Mesendoderm (in vitro differentiated cells): Measurements from ENCODE around the gene RASA3.
"Not testable (repeated sequence)": the region's sequence is repeated elsewhere in the genome, so short reads cannot be mapped to it uniquely, and the experiment has no call there.

Experiments used
- DNase-seq: peaks from one replicate; pipeline ENCODE4 v3.0.0; 2013
- H2AK5ac ChIP-seq: 2 replicates; pipeline ENCODE4 v1.6.1; 2013; ENCODE audit warnings: low read length, inconsistent platforms
- H2BK120ac ChIP-seq: 2 replicates; pipeline ENCODE4 v1.6.1; 2013; ENCODE audit warnings: low read depth, mild to moderate bottlenecking, low read length, moderate library complexity, mixed read lengths
- H2BK15ac ChIP-seq: replicated peaks from 2 replicates; pipeline ENCODE4 v1.6.1; 2013; ENCODE audit warnings: low read depth, mild to moderate bottlenecking, moderate library complexity
- H2BK5ac ChIP-seq: 2 replicates; pipeline ENCODE4 v1.6.1; 2013; ENCODE audit warnings: low read length, inconsistent platforms
- H3K18ac ChIP-seq: 2 replicates; pipeline ENCODE4 v1.6.1; 2013; ENCODE audit warnings: mild to moderate bottlenecking, low read length, mixed read lengths
- H3K23ac ChIP-seq: one replicate; pipeline ENCODE4 v1.6.1; 2013; ENCODE audit warnings: low read length
- H3K27ac ChIP-seq: 2 replicates; pipeline ENCODE4 v1.5.1; 2013; ENCODE audit warnings: low read depth, mild to moderate bottlenecking, inconsistent platforms, low read length, moderate library complexity
- H3K27me3 ChIP-seq: 2 replicates; pipeline ENCODE4 v1.6.1; 2013; ENCODE audit warnings: low read length, control low read depth, mild to moderate bottlenecking, inconsistent platforms; ENCODE audit not compliant: insufficient read depth, poor library complexity
- H3K36me3 ChIP-seq: 2 replicates; pipeline ENCODE4 v1.6.1; 2013; ENCODE audit warnings: low read length, inconsistent platforms; ENCODE audit not compliant: control insufficient read depth, insufficient read depth
- H3K4ac ChIP-seq: one replicate; pipeline ENCODE4 v1.6.1; 2013; ENCODE audit warnings: low read depth, mild to moderate bottlenecking, low read length, moderate library complexity
- H3K4me1 ChIP-seq: 2 replicates; pipeline ENCODE4 v1.6.1; 2013; ENCODE audit warnings: low read depth, low read length, inconsistent platforms; ENCODE audit not compliant: control insufficient read depth
- H3K4me2 ChIP-seq: 2 replicates; pipeline ENCODE4 v1.6.1; 2013; ENCODE audit warnings: low read length
- H3K4me3 ChIP-seq: 2 replicates; pipeline ENCODE4 v1.5.1; 2013; ENCODE audit warnings: mild to moderate bottlenecking, low read length
- H3K56ac ChIP-seq: one replicate; pipeline ENCODE4 v1.6.1; 2013; ENCODE audit warnings: low read length
- H3K79me1 ChIP-seq: 2 replicates; pipeline ENCODE4 v1.6.1; 2013; ENCODE audit warnings: low read length, inconsistent platforms
- H3K79me2 ChIP-seq: 2 replicates; pipeline ENCODE4 v1.6.1; 2013; ENCODE audit warnings: mild to moderate bottlenecking, low read length; ENCODE audit not compliant: control insufficient read depth, insufficient read depth
- H3K9ac ChIP-seq: 2 replicates; pipeline ENCODE4 v1.6.1; 2013; ENCODE audit warnings: low read length, inconsistent platforms
- H4K5ac ChIP-seq: one replicate; pipeline ENCODE4 v1.6.1; 2013; ENCODE audit warnings: low read length
- H4K8ac ChIP-seq: one replicate; pipeline ENCODE4 v1.6.1; 2013; ENCODE audit warnings: low read depth, mild to moderate bottlenecking, control low read depth, low read length, moderate library complexity
- WGBS: extraction: QIAGEN DNeasy Blood & Tissue Kit; methylation state at CpG from one replicate; pipeline ENCODE4 v1.1.7; 2013; ENCODE audit warnings: low lambda C conversion rate, missing lambda C conversion rate; ENCODE audit not compliant: insufficient coverage; ENCODE audit errors: extremely low coverage; 5-methylcytosine and 5-hydroxymethylcytosine counted together

RASA3 gene

GRCh38 chr13:114098689-114099056 lies 33.8 kb downstream of the RASA3 start:
- H3K4me3 ChIP-seq, H3K9ac ChIP-seq, H3K4ac ChIP-seq, H3K27ac ChIP-seq, H4K5ac ChIP-seq, H2AK5ac ChIP-seq, H2BK120ac ChIP-seq, DNase-seq, H3K23ac ChIP-seq, H3K4me1 ChIP-seq, H3K79me2 ChIP-seq, H4K8ac ChIP-seq, H3K4me2 ChIP-seq, H2BK15ac ChIP-seq, H3K79me1 ChIP-seq, H3K36me3 ChIP-seq, H3K18ac ChIP-seq, H2BK5ac ChIP-seq, H3K56ac ChIP-seq, H3K27me3 ChIP-seq: not testable (repeated sequence)
- no CpG with 5 or more reads among the region's 14 CpGs for whole genome bisulfite sequencing

- Histone ChIP-seq H4K8ac (no peak overlapping the region), H4K5ac (no peak overlapping the region), H3K56ac (no peak overlapping the region), H3K9ac (no peak overlapping the region), H3K27ac (no peak overlapping the region), H3K4me2 (no peak overlapping the region), H3K4me3 (no peak overlapping the region), H3K36me3 (no peaks in the 10 kb centered on the region), H3K4ac (no peak overlapping the region), H2AK5ac (no peak overlapping the region), H3K79me2 (peaks cover 6% of the 10 kb centered on the region), H3K18ac (no peak overlapping the region), H3K79me1 (peaks cover 6% of the 10 kb centered on the region), H3K4me1 (no peaks in the 10 kb centered on the region), H2BK120ac (no peak overlapping the region), H2BK15ac (no peak overlapping the region), H3K27me3 (no peaks in the 10 kb centered on the region), H2BK5ac (no peak overlapping the region), H3K23ac (no peak overlapping the region)
- no peak for DNase-seq
- no CpG with 5 or more reads among the region's 27 CpGs for WGBS
Measured at GRCh38 chr13:114097893-114098688, 34.3 kb downstream of the RASA3 start.

GRCh38 chr13:114097212-114097892 lies 35.1 kb downstream of the RASA3 start:
- no peak overlapping the region for H2BK120ac ChIP-seq
- no peak overlapping the region for H3K9ac ChIP-seq
- peaks cover 6% of the 10 kb centered on the region for H3K79me2 ChIP-seq
- no peak overlapping the region for H2AK5ac ChIP-seq
- no peak overlapping the region for H3K4ac ChIP-seq
- DNase-seq: no peak
- WGBS: no CpG with 5 or more reads among the region's 25 CpGs
- no peak overlapping the region for H2BK15ac ChIP-seq
- H4K8ac ChIP-seq: no peak overlapping the region
- peaks cover 4% of the 10 kb centered on the region for H3K79me1 ChIP-seq
- H3K27me3 ChIP-seq: no peaks in the 10 kb centered on the region
- no peak overlapping the region for H2BK5ac ChIP-seq
- no peak overlapping the region for H3K23ac ChIP-seq
- H3K4me1 ChIP-seq: no peaks in the 10 kb centered on the region
- no peak overlapping the region for H3K4me3 ChIP-seq
- H3K27ac ChIP-seq: no peak overlapping the region
- no peak overlapping the region for H4K5ac ChIP-seq
- H3K18ac ChIP-seq: no peak overlapping the region
- H3K36me3 ChIP-seq: no peaks in the 10 kb centered on the region
- H3K56ac ChIP-seq: no peak overlapping the region
- H3K4me2 ChIP-seq: no peak overlapping the region

GRCh38 chr13:114096811-114097211 lies 35.6 kb downstream of the RASA3 start:
- H2BK15ac ChIP-seq: no peak overlapping the region
- H3K56ac ChIP-seq: peak overlapping the region; percentile 25
- H3K36me3 ChIP-seq: no peaks in the 10 kb centered on the region
- no peak overlapping the region for H4K8ac ChIP-seq
- no peak overlapping the region for H3K18ac ChIP-seq
- H3K4ac ChIP-seq: no peak overlapping the region
- no peak overlapping the region for H3K27ac ChIP-seq
- H3K4me1 ChIP-seq: no peaks in the 10 kb centered on the region
- no peak overlapping the region for H2AK5ac ChIP-seq
- no CpG with 5 or more reads among the region's 18 CpGs for WGBS
- H3K9ac ChIP-seq: no peak overlapping the region
- H3K27me3 ChIP-seq: no peaks in the 10 kb centered on the region
- H2BK120ac ChIP-seq: no peak overlapping the region
- DNase-seq: no peak
- no peak overlapping the region for H4K5ac ChIP-seq
- peaks cover 6% of the 10 kb centered on the region for H3K79me2 ChIP-seq
- peak overlapping the region; percentile 89 for H3K23ac ChIP-seq
- H3K4me2 ChIP-seq: no peak overlapping the region
- H3K79me1 ChIP-seq: peaks cover 4% of the 10 kb centered on the region
- H2BK5ac ChIP-seq: no peak overlapping the region
- H3K4me3 ChIP-seq: no peak overlapping the region

- Histone ChIP-seq H3K18ac (no peak overlapping the region), H2BK120ac (no peak overlapping the region), H4K5ac (no peak overlapping the region), H3K36me3 (no peaks in the 10 kb centered on the region), H2BK15ac (no peak overlapping the region), H3K79me2 (peaks cover 6% of the 10 kb centered on the region), H3K4me1 (no peaks in the 10 kb centered on the region), H3K4me3 (no peak overlapping the region), H4K8ac (no peak overlapping the region), H3K27ac (no peak overlapping the region), H3K79me1 (peaks cover 4% of the 10 kb centered on the region), H3K27me3 (no peaks in the 10 kb centered on the region), H3K23ac (no peak overlapping the region), H3K4ac (no peak overlapping the region), H2AK5ac (no peak overlapping the region), H3K56ac (no peak overlapping the region), H3K9ac (no peak overlapping the region), H2BK5ac (no peak overlapping the region), H3K4me2 (no peak overlapping the region)
- DNase-seq: no peak
- no CpG with 5 or more reads among the region's 24 CpGs for WGBS
Measured at GRCh38 chr13:114096031-114096485, 36.4 kb downstream of the RASA3 start.
